Endothelial cell of umbilical vein (primary cell): ENCODE data around the gene ENKD1. TPM values are rescaled to one million over a fixed set of nuclear protein-coding genes. Genes with fewer than 3 reads are reported as not detected.

Experiments
- BruUV-seq: library from RNA; stranded (reverse); fragments of 400-500 nt; replicated peaks from 2 replicates; lab custom pipeline; 2021; lab: Mats Ljungman, UMichigan
- CTCF ChIA-PET: fragments of 300-600, 350-600 bp; sonication (Branson Sonifier 250); formaldehyde crosslinking; loops from one replicate; lab custom pipeline; 2021; ENCODE audit warnings: antibody characterized with exemption, inconsistent platforms; lab: Charles Lee
- POLR2A ChIA-PET: fragments of 300-600, 350-600 bp; sonication (Branson Sonifier 250); formaldehyde crosslinking; loops from one replicate; lab custom pipeline; 2021; ENCODE audit warnings: antibody characterized with exemption, inconsistent platforms; lab: Charles Lee
- DNase-seq: peaks from one replicate; pipeline ENCODE4 v3.0.0-alpha.2; 2011; ENCODE audit warnings: low read depth, low spot score
- FAIRE-seq: peaks from 2 replicates; lab custom pipeline; 2011; peaks lifted over from hg19 to GRCh38; lab: Jason Lieb, UNC
- H2AFZ ChIP-seq: 2 replicates; pipeline ENCODE4 v1.6.0; 2012; ENCODE audit warnings: low read depth, low read length, control low read depth, inconsistent platforms
- H3K27ac ChIP-seq: 2 replicates; pipeline ENCODE4 v1.5.1; 2011; ENCODE audit warnings: low read depth, mild to moderate bottlenecking, control low read depth, low read length, moderate library complexity; ENCODE audit not compliant: insufficient read depth
- H3K27me3 ChIP-seq, 2 experiments: 2 replicates each; pipeline versions ENCODE4 v1.6.0 to v1.6.1; 2011; ENCODE audit warnings: low read length in 2 of 2, mixed read lengths in 1 of 2; ENCODE audit not compliant: control insufficient read depth in 2 of 2, insufficient read depth in 2 of 2
- H3K36me3 ChIP-seq, 2 experiments: 2 replicates in 1 of 2; 3 replicates in 1 of 2; pipeline ENCODE4 v1.5.1; 2011; ENCODE audit warnings: low read length in 2 of 2, mild to moderate bottlenecking in 1 of 2, moderate library complexity in 1 of 2; ENCODE audit not compliant: control insufficient read depth in 2 of 2, insufficient read depth in 2 of 2; ENCODE audit errors: extremely low read depth in 1 of 2
- H3K4me1 ChIP-seq: 3 replicates; pipeline ENCODE4 v1.5.1; 2011; ENCODE audit warnings: mild to moderate bottlenecking, low read length; ENCODE audit not compliant: control insufficient read depth, insufficient read depth; ENCODE audit errors: extremely low read depth
- H3K4me2 ChIP-seq: 2 replicates; pipeline ENCODE4 v1.6.1; 2011; ENCODE audit warnings: low read length, control low read depth, mixed read lengths; ENCODE audit not compliant: insufficient read depth
- H3K4me3 ChIP-seq, 3 experiments: fragments of 200-600 bp in 1 of 3; sonication (generic), shearing (Covaris generic) in 1 of 3; replicated peaks in 1 of 3; 2 replicates each; pipeline ENCODE4 v1.5.1; 2011 to 2016; ENCODE audit warnings: control low read depth in 3 of 3, low read length in 3 of 3, mild to moderate bottlenecking in 2 of 3, inconsistent platforms in 1 of 3, low read depth in 1 of 3, moderate library complexity in 1 of 3; ENCODE audit not compliant: insufficient read depth in 1 of 3
- H3K79me2 ChIP-seq: 2 replicates; pipeline ENCODE4 v1.6.0; 2012; ENCODE audit warnings: low read length, inconsistent platforms; ENCODE audit not compliant: control insufficient read depth, insufficient read depth
- H3K9ac ChIP-seq: replicated peaks from 2 replicates; pipeline ENCODE3; 2011; ENCODE audit warnings: low read length, control low read depth; ENCODE audit not compliant: insufficient read depth; ENCODE audit errors: extremely low read depth
- H3K9me1 ChIP-seq: replicated peaks from 3 replicates; pipeline ENCODE4 v1.6.0; 2011; ENCODE audit warnings: mild to moderate bottlenecking, low read length; ENCODE audit not compliant: control insufficient read depth, insufficient read depth; ENCODE audit errors: extremely low read depth
- H3K9me3 ChIP-seq: replicated peaks from 2 replicates; pipeline ENCODE4 v1.5.1; 2012; ENCODE audit warnings: low read length, inconsistent platforms; ENCODE audit not compliant: control insufficient read depth, insufficient read depth
- H4K20me1 ChIP-seq: replicated peaks from 2 replicates; pipeline ENCODE3; 2011; ENCODE audit warnings: mild to moderate bottlenecking, low read length; ENCODE audit not compliant: control insufficient read depth, insufficient read depth; ENCODE audit errors: extremely low read depth
- EZH2 ChIP-seq: IDR thresholded peaks from 2 replicates; pipeline ENCODE4 v1.6.1; 2012; ENCODE audit warnings: borderline replicate concordance, low read depth, mild to moderate bottlenecking, moderate library complexity, low read length, inconsistent platforms; ENCODE audit not compliant: severe bottlenecking
- FOS ChIP-seq: IDR thresholded peaks from 2 replicates; pipeline ENCODE4 v1.6.1; 2011; ENCODE audit warnings: mild to moderate bottlenecking, low read length, moderate library complexity, borderline replicate concordance; ENCODE audit not compliant: insufficient read depth
- GATA2 ChIP-seq: IDR thresholded peaks from 2 replicates; pipeline ENCODE4 v1.7.0; 2011; ENCODE audit warnings: low read depth, mild to moderate bottlenecking, moderate library complexity, mixed read lengths, low read length; ENCODE audit not compliant: insufficient read length, insufficient read depth
- JUN ChIP-seq: IDR thresholded peaks from 2 replicates; pipeline ENCODE4 v1.6.1; 2011; ENCODE audit warnings: borderline replicate concordance, low read depth; ENCODE audit not compliant: insufficient read length, insufficient read depth
- POLR2A ChIP-seq: IDR thresholded peaks from 2 replicates; pipeline ENCODE4 v1.6.1; 2012; ENCODE audit warnings: low read depth, mild to moderate bottlenecking, control low read depth, low read length
- dilution Hi-C: fragments of 300-500 bp; cut with MboI; formaldehyde crosslinking; loops from one replicate; pipeline ENCODE4 v1.15.0; 2019; ENCODE audit warnings: low sequenced_read_pairs; ENCODE audit not compliant: extremely low pct_ligation_motif_present
- intact Hi-C: fragments of 100-400 bp; cut with micrococcal nuclease; formaldehyde crosslinking; loops from one replicate; pipeline ENCODE4 v1.10.0; 2022
- polyA plus RNA-seq, 4 experiments: library from polyadenylated mRNA; depleted of rRNA in 3 of 4; stranded (reverse) in 3 of 4; unstranded in 1 of 4; fragments of >200 nt; gene quantifications; 2 replicates each; pipeline versions ENCODE4 v1.2.1 to v1.2.3, GENCODE V29; 2011 to 2012; ENCODE audit warnings: missing spikeins in 1 of 4
- total RNA-seq: library from RNA; stranded (reverse); gene quantifications from 2 replicates; pipeline ENCODE4 v1.2.3, GENCODE V29; 2021
- TF ChIP-seq, protein P1 (sequence below): IDR thresholded peaks from 2 replicates; pipeline ENCODE4 v1.6.1; 2011; ENCODE audit not compliant: insufficient read depth, insufficient read length
- TF ChIP-seq, protein P2 (sequence below), 2 donors: IDR thresholded peaks; 1 replicate in 1 of 2; 2 replicates in 1 of 2; pipeline ENCODE4 v1.5.1; 2011; ENCODE audit warnings: low read length in 2 of 2, mild to moderate bottlenecking in 2 of 2, moderate library complexity in 2 of 2, control low read depth in 1 of 2, inconsistent platforms in 1 of 2, low read depth in 1 of 2; ENCODE audit not compliant: insufficient read depth in 1 of 2; ENCODE audit errors: extremely low read depth in 1 of 2

Gene ENKD1
- total and polyA plus RNA-seq, 2 donors (not counting 3 experiments of a cell fraction or from before 2014, with no cell fraction given), result 16.7 to 17.3 TPM

DNA sequence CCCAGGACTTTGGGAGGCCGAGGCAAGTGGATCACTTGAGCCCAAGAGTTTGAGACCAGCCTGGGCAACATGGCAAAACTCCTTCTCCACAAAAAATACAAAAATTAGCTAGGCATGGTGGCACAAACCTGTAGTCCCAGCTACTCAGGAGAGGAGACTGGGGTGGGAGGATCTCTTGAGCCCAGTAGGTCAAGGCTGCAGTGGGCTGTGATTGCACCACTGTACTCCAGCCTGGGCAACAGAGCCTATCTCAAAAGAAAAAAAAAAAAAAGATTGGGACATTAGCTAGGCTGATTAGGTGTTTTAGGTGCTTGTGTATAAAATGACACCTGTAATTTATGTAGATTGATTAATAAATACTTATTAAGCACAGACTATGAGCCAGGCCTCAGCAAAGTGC, 42.5 kb upstream of the ENKD1 start:
- BruUV-seq, result no TSS peak
- no peak overlapping the region for H2AFZ ChIP-seq
- TF ChIP-seq JUN (no peak), FOS (no peak), EZH2 (no peak), POLR2A (no peak), GATA2 (no peak)
- TF ChIP-seq, protein P1, sequence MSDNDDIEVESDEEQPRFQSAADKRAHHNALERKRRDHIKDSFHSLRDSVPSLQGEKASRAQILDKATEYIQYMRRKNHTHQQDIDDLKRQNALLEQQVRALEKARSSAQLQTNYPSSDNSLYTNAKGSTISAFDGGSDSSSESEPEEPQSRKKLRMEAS, result no peak
- TF ChIP-seq, protein P2, sequence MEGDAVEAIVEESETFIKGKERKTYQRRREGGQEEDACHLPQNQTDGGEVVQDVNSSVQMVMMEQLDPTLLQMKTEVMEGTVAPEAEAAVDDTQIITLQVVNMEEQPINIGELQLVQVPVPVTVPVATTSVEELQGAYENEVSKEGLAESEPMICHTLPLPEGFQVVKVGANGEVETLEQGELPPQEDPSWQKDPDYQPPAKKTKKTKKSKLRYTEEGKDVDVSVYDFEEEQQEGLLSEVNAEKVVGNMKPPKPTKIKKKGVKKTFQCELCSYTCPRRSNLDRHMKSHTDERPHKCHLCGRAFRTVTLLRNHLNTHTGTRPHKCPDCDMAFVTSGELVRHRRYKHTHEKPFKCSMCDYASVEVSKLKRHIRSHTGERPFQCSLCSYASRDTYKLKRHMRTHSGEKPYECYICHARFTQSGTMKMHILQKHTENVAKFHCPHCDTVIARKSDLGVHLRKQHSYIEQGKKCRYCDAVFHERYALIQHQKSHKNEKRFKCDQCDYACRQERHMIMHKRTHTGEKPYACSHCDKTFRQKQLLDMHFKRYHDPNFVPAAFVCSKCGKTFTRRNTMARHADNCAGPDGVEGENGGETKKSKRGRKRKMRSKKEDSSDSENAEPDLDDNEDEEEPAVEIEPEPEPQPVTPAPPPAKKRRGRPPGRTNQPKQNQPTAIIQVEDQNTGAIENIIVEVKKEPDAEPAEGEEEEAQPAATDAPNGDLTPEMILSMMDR (IDR thresholded peaks at IDR 0.05; ENCODE audit: extremely low read depth in 1 of 2, insufficient read depth in 1 of 2, low read depth in 1 of 2, low read length in 2 of 2), result no peak
- H3K4me3 ChIP-seq, result no peak overlapping the region
- H4K20me1 ChIP-seq, result peaks cover 7% of the 10 kb centered on the region
- POLR2A ChIA-PET, result no interaction called here
- H3K36me3 ChIP-seq, result no peaks in the 10 kb centered on the region
- intact Hi-C loops, result no loop called here
- H3K27ac ChIP-seq, result no peak overlapping the region
- FAIRE-seq (no peak), DNase-seq (no peak)
- H3K4me1 ChIP-seq, result no peaks in the 10 kb centered on the region
- no peaks in the 10 kb centered on the region for H3K27me3 ChIP-seq
- peaks cover 79% of the 10 kb centered on the region for H3K79me2 ChIP-seq
- dilution Hi-C loops, result no loop called here
- H3K4me2 ChIP-seq, result no peak overlapping the region
- CTCF ChIA-PET, result interaction anchor here (0.8 to 1.0 kb wide), 2 partner anchors 10 to 26 kb away, joined by 3 to 4 read pairs; partner anchors contain the start of gene GFOD2
- no peak overlapping the region for H3K9ac ChIP-seq
- no peaks in the 10 kb centered on the region for H3K9me3 ChIP-seq
- H3K9me1 ChIP-seq, result no peaks in the 10 kb centered on the region
